NCI-H2029 (cell line): ENCODE data around the gene KCNK1.

ENCODE experiments used
- DNase-seq: peaks from one replicate; lab custom pipeline; 2025; lab: John Stamatoyannopoulos, UW

KCNK1 gene

GRCh38 chr1:233704898-233705723 lies 91.2 kb downstream of the KCNK1 start:
- no peak for DNase-seq

- DNase-seq: peak; percentile 71
Observed at GRCh38 chr1:233707153-233707879, 93.4 kb downstream of the KCNK1 start.

- no peak for DNase-seq
Observed at GRCh38 chr1:233707880-233708815, 94.2 kb downstream of the KCNK1 start.

- DNase-seq: no peak
Observed at GRCh38 chr1:233710031-233710430, 96.1 kb downstream of the KCNK1 start.

GRCh38 chr1:233710507-233710906 lies 96.6 kb downstream of the KCNK1 start:
- DNase-seq: no peak

- peak; percentile 92 for DNase-seq
Observed at GRCh38 chr1:233714631-233715217, 100.8 kb downstream of the KCNK1 start.

- no peak for DNase-seq
Observed at GRCh38 chr1:233718057-233718456, 104.2 kb downstream of the KCNK1 start.

- no peak for DNase-seq
Observed at GRCh38 chr1:233719655-233720341, 105.9 kb downstream of the KCNK1 start.

- peak; percentile 83 for DNase-seq
Observed at GRCh38 chr1:233721004-233721595, 107.2 kb downstream of the KCNK1 start.
